DOHH2 (cell line): ENCODE results near the gene FBN2.

Source experiments
- H3F3A ChIP-seq: fragments of 200-600 bp; sonication (generic), shearing (Covaris generic); 2 replicates; pipeline ENCODE4 v1.6.0; 2016; ENCODE audit warnings: antibody characterized with exemption, mild to moderate bottlenecking; ENCODE audit not compliant: control insufficient read depth, insufficient read depth
- H3K27ac ChIP-seq: fragments of 200-600 bp; sonication (generic); 2 replicates; pipeline ENCODE4 v1.5.1; 2014; ENCODE audit warnings: low read depth, mild to moderate bottlenecking, low read length, moderate library complexity
- H3K27me3 ChIP-seq: fragments of 200-600 bp; sonication (generic); 2 replicates; pipeline ENCODE4 v1.6.1; 2014; ENCODE audit warnings: mild to moderate bottlenecking, low read length, mixed read lengths; ENCODE audit not compliant: control insufficient read depth
- H3K36me3 ChIP-seq: fragments of 200-600 bp; sonication (generic); 2 replicates; pipeline ENCODE4 v1.6.1; 2014; ENCODE audit warnings: mild to moderate bottlenecking, low read length, moderate library complexity, mixed read lengths; ENCODE audit not compliant: control insufficient read depth
- H3K4me1 ChIP-seq: fragments of 200-600 bp; sonication (generic); 2 replicates; pipeline ENCODE4 v1.6.1; 2014; ENCODE audit warnings: mild to moderate bottlenecking, low read length, mixed read lengths; ENCODE audit not compliant: control insufficient read depth
- H3K4me2 ChIP-seq: fragments of 200-600 bp; sonication (generic); 2 replicates; pipeline ENCODE4 v1.6.0; 2014; ENCODE audit warnings: mild to moderate bottlenecking, low read length, moderate library complexity
- H3K4me3 ChIP-seq: fragments of 200-600 bp; sonication (generic); 2 replicates; pipeline ENCODE4 v1.5.1; 2014; ENCODE audit warnings: mild to moderate bottlenecking, low read length, mixed read lengths
- H3K79me2 ChIP-seq: fragments of 200-600 bp; sonication (generic); 2 replicates; pipeline ENCODE4 v1.6.1; 2014; ENCODE audit warnings: mild to moderate bottlenecking, low read length, mixed read lengths; ENCODE audit not compliant: control insufficient read depth
- H3K9me2 ChIP-seq: fragments of 200-600 bp; sonication (generic); replicated peaks from 2 replicates; pipeline ENCODE4 v1.6.1; 2014; ENCODE audit warnings: mild to moderate bottlenecking, low read length, mixed read lengths; ENCODE audit not compliant: control insufficient read depth
- H3K9me3 ChIP-seq: fragments of 200-600 bp; sonication (generic); 2 replicates; pipeline ENCODE4 v1.6.1; 2014; ENCODE audit warnings: antibody characterized with exemption, low read length, mixed read lengths; ENCODE audit not compliant: control insufficient read depth, insufficient read depth
- H4K20me1 ChIP-seq: fragments of 200-600 bp; sonication (generic); 2 replicates; pipeline ENCODE4 v1.6.0; 2014; ENCODE audit warnings: low read depth, mild to moderate bottlenecking, antibody characterized with exemption, low read length, moderate library complexity; ENCODE audit not compliant: control insufficient read depth, insufficient read depth
- CTCF ChIP-seq: fragments of 200-600 bp; sonication (generic); IDR thresholded peaks from one replicate; pipeline ENCODE4 v1.5.1; 2014; ENCODE audit warnings: antibody characterized with exemption, mild to moderate bottlenecking, low read depth, low read length; ENCODE audit not compliant: poor library complexity, severe bottlenecking
- EZH2phosphoT487 ChIP-seq: fragments of 200-600 bp; sonication (generic); IDR thresholded peaks from 2 replicates; pipeline ENCODE4 v1.6.1; 2017; ENCODE audit warnings: borderline replicate concordance, mild to moderate bottlenecking, antibody characterized with exemption, low read length, moderate library complexity, mixed read lengths

The FBN2 gene

DNA sequence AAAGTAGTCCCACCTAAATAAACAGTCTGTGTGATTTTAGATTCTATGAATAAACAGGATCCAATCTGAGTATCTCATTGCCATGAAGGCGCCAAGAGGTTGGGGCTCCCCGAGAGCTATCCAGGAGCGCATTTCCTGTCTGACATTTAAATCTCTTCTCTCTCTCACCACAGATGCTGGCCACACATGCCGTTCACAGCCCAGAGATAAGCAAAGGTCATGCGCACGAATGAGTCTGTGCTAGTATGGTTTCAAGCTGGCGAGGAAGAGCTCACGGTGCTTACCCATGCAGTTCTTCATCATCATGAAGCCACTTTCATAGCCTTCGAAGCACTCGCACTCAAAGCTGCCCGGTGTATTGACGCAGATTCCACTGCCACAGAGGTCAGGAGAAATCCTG lies 199.4 kb downstream of the FBN2 start:
- Histone ChIP-seq H3K4me2 (no peak overlapping the region), H3K4me3 (no peak overlapping the region), H3F3A (no peaks in the 10 kb centered on the region), H3K36me3 (no peaks in the 10 kb centered on the region), H3K79me2 (no peaks in the 10 kb centered on the region), H3K27me3 (no peaks in the 10 kb centered on the region), H4K20me1 (no peaks in the 10 kb centered on the region), H3K27ac (no peak overlapping the region), H3K4me1 (no peaks in the 10 kb centered on the region), H3K9me3 (no peaks in the 10 kb centered on the region), H3K9me2 (no peaks in the 10 kb centered on the region)
- TF ChIP-seq CTCF: no peak
- no peak for TF ChIP-seq EZH2phosphoT487

GRCh38 chr5:128335339-128335738 lies 202.7 kb downstream of the FBN2 start:
- Histone ChIP-seq H3K4me1 (no peaks in the 10 kb centered on the region), H3K36me3 (no peaks in the 10 kb centered on the region), H3K79me2 (no peaks in the 10 kb centered on the region), H3K9me2 (no peaks in the 10 kb centered on the region), H3K4me2 (no peak overlapping the region), H3K4me3 (no peak overlapping the region), H4K20me1 (no peaks in the 10 kb centered on the region), H3K27me3 (no peaks in the 10 kb centered on the region), H3K9me3 (no peaks in the 10 kb centered on the region), H3F3A (no peaks in the 10 kb centered on the region), H3K27ac (no peak overlapping the region)
- TF ChIP-seq EZH2phosphoT487 (no peak), CTCF (no peak)

DNA sequence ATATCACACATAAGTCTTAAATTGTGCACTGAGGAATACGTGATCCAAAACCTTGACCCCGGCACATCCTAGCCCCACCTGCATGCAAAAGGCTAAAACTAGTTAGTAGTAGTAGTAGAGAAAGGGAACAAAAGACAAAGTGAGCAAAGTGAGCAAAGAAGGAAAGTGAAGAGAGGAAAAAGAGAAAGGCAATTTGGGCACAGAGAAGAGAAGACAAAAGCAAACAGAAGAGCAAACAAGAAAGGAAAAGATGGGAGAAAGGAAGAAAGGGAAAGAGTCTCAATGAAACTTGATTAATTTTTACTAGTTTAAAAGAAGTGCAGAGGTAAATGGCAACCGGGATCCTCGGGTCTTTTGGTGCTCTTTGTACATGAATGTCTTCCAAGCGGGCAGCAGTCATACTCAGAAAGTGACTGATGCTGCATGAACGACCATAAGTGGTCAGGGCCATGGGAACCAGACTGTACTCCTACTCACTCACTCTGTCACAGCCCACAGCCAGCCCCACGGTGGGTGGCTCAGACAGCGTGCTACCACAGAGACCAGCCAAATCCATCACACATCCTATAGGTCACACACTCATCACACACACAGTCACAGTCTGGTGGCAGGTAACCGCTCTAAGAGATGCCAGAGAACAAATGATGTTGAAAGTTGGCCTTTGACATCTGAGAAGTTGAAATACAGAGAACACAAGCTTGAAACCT lies 203.9 kb downstream of the FBN2 start:
- H3K27ac ChIP-seq: no peak overlapping the region
- H3K9me2 ChIP-seq: no peaks in the 10 kb centered on the region
- H3K27me3 ChIP-seq: no peaks in the 10 kb centered on the region
- H3K4me2 ChIP-seq: no peak overlapping the region
- no peaks in the 10 kb centered on the region for H4K20me1 ChIP-seq
- no peaks in the 10 kb centered on the region for H3K9me3 ChIP-seq
- H3K4me1 ChIP-seq: no peaks in the 10 kb centered on the region
- no peaks in the 10 kb centered on the region for H3K36me3 ChIP-seq
- H3K4me3 ChIP-seq: no peak overlapping the region
- H3K79me2 ChIP-seq: no peaks in the 10 kb centered on the region
- no peaks in the 10 kb centered on the region for H3F3A ChIP-seq
- TF ChIP-seq EZH2phosphoT487: no peak
- TF ChIP-seq CTCF: no peak
